GM13976 (cell line): Measurements from ENCODE around the gene MORC1.

ENCODE experiments used
- DNase-seq: peaks from one replicate; pipeline ENCODE4 v3.0.0; 2012; ENCODE audit warnings: low spot score
- CTCF ChIP-seq: IDR thresholded peaks from 2 replicates; pipeline ENCODE4 v1.5.1; 2012; ENCODE audit warnings: borderline replicate concordance, mild to moderate bottlenecking; ENCODE audit not compliant: insufficient read depth; ENCODE audit errors: extremely low read depth, missing control alignments, control extremely low read depth
- in situ Hi-C: fragments of 300-500 bp; cut with MboI; formaldehyde crosslinking; loops from one replicate; pipeline ENCODE4 v1.12.0; 2022; ENCODE audit warnings: low sequenced_read_pairs, mixed read lengths, inconsistent platforms; ENCODE audit not compliant: unreplicated experiment

MORC1 gene

GRCh38 chr3:108985844-108986243 is 132.1 kb downstream of the MORC1 start:
- in situ Hi-C loops = no loop called here
- no peak for DNase-seq
- TF ChIP-seq CTCF = no peak

GRCh38 chr3:108983051-108983450 is 134.9 kb downstream of the MORC1 start:
- in situ Hi-C loops = no loop called here
- no peak for TF ChIP-seq CTCF
- no peak for DNase-seq

DNA sequence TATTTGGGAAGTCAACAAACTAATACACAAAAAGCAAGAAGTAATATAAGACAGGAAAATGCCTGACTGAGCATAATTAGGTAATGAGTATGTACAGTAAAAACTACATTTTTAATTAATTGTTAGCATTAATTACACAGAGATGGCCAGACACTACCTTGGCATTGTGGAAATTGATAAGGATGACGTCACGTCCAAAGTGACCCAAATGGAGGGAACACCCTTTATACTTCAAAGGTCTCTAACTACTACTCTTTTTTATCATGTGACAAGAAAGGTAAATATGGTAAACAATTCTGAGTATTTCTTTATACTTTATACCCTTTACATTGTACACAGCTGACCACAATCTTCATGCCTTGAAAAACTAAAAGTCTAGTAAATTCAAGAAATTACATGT is 141.9 kb downstream of the MORC1 start:
- in situ Hi-C loops = no loop called here
- TF ChIP-seq CTCF = no peak
- no peak for DNase-seq

- TF ChIP-seq CTCF = no peak
- no peak for DNase-seq
- in situ Hi-C loops = no loop called here
Observed at GRCh38 chr3:108973019-108973418, 144.9 kb downstream of the MORC1 start.

GRCh38 chr3:108972482-108972881 is 145.5 kb downstream of the MORC1 start:
- DNase-seq = no peak
- in situ Hi-C loops = no loop called here
- TF ChIP-seq CTCF = no peak

DNA sequence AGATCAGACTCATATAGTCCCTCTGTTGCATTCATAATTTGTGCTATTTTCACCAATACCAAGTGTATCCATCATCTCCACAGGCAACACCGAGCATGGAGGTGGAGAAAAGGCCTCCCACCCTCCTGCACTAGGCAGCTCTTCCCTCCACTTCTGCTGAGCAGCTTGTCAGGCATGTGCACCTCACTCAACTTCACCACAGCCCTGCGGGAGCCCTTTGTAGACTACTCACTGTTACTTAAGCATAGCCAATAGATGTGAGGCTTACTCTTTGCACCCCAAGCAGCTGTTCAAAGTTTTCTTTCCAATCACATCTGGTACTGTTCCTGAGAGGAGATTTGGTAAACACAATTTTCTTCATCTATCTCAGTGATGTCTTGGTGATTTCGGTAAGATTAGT is 147.4 kb downstream of the MORC1 start:
- no peak for DNase-seq
- TF ChIP-seq CTCF = no peak
- in situ Hi-C loops = no loop called here

- in situ Hi-C loops = no loop called here
- no peak for DNase-seq
- no peak for TF ChIP-seq CTCF
Observed at GRCh38 chr3:108966773-108967172, 151.2 kb downstream of the MORC1 start.
